HEK293T (cell line): Measurements from ENCODE around the gene PDE5A.

Source experiments
- BHLHE40 ChIP-seq: fragments of 450-650 bp; IDR thresholded peaks from 2 replicates; pipeline ENCODE4 v1.6.1; 2016; ENCODE audit warnings: mild to moderate bottlenecking, moderate library complexity, borderline replicate concordance
- ELF4 ChIP-seq: fragments of 450-650 bp; IDR thresholded peaks from 2 replicates; pipeline ENCODE4 v1.6.1; 2017; ENCODE audit warnings: antibody characterized with exemption
- FOXA1 ChIP-seq: fragments of 450-650 bp; IDR thresholded peaks from 2 replicates; pipeline ENCODE4 v1.6.1; 2016; ENCODE audit warnings: mild to moderate bottlenecking
- FOXK2 ChIP-seq: fragments of 450-650 bp; IDR thresholded peaks from 2 replicates; pipeline ENCODE4 v1.6.1; 2016; ENCODE audit warnings: mild to moderate bottlenecking
- L3MBTL2 ChIP-seq: fragments of 450-650 bp; conservative IDR thresholded peaks from 2 replicates; pipeline ENCODE4 v1.6.1; 2016; ENCODE audit warnings: mild to moderate bottlenecking
- SP1 ChIP-seq: fragments of 450-650 bp; IDR thresholded peaks from 2 replicates; pipeline ENCODE4 v1.6.1; 2017

DNA sequence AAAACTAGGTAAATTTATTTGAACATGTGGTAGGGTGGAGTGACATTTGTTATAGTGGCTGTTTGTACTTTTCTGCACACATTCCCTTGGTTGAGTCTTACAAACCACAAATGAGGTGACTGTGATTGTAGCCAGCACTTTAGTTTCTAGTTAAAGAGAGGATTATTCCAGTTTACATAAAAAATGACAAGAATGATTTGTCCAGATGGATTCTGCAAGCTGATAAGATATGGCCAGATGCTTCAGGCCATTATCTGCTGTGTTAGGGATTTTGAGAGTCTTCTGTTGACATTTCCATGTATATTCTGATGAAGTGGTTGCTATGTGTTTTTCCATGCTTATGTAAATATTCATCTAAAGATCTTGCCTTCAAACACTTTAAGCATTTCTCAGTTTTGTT, 31.0 kb upstream of the PDE5A start:
- no peak for TF ChIP-seq BHLHE40
- TF ChIP-seq SP1, result no peak
- TF ChIP-seq FOXA1, result no peak
- TF ChIP-seq FOXK2, result no peak
- TF ChIP-seq L3MBTL2, result no peak
- no peak for TF ChIP-seq ELF4
